SK-N-SH treated with all-trans-retinoic acid at 6 μM for 48 hours (cell line): Measurements from ENCODE around the gene KIF26A.

ENCODE experiments used
- ARNTL ChIP-seq: fragments of 450-650 bp; formaldehyde crosslinking; IDR thresholded peaks from 2 replicates; pipeline ENCODE4 v1.5.0; 2020; ENCODE audit warnings: low read depth, mild to moderate bottlenecking, moderate library complexity, borderline replicate concordance
- ZNF565 ChIP-seq: fragments of 450-650 bp; formaldehyde crosslinking; conservative IDR thresholded peaks from 2 replicates; pipeline ENCODE4 v1.5.0; 2020; ENCODE audit warnings: low read depth, mild to moderate bottlenecking, moderate library complexity
- TF ChIP-seq, protein P1 (sequence below): fragments of 250-450 bp; sonication (Bioruptor Pico); IDR thresholded peaks from 2 replicates; pipeline ENCODE4 v1.5.1; 2020; ENCODE audit warnings: low read depth, mild to moderate bottlenecking, moderate library complexity

DNA sequence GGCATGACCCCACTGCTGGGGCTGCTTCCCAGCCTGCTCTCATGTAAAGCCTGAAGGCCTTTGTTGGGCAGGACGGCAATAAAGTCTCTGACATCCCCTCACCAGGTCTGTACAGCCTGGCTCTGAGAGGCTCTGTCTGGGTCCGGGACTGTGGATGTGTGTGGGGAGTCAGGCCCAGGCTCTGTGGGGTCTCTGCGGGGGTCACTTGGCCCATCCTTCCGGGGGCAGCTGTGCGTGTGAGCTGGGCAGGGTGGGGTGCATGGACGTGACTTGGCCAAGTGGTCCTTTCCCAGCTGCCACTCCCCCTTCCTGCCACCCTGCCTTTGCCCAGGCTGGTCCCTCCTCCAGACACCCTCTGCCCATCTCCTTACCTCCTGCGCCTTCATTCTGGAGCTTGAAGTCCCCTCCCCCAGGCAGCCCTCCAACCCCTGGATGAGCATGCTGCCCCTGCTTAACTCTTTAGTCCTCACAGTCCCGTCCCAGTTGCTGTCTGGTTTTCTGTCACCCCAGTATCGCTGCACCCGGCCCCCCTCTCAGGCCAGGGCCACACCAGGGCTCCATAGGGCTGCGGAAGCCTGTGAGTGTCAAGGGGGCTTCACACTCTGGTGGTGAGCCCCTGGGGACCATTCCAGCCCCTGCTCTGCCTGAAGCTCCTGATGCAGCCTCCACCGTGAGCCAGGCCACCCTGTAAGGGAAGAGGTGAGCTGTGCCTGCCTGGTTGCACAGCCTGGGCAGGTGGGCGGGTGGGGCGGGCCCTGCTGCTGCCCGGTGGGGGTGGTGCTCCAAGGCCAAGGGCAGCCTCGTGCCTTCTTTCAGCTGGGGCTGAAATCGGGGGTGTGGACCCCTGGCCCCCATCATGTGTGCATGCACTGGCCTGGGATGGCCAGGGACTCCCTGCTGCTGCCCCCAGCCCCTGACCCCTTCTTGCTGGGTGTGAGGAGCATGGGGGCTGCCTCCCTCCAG is 25.5 kb upstream of the KIF26A start:
- TF ChIP-seq, protein P1, sequence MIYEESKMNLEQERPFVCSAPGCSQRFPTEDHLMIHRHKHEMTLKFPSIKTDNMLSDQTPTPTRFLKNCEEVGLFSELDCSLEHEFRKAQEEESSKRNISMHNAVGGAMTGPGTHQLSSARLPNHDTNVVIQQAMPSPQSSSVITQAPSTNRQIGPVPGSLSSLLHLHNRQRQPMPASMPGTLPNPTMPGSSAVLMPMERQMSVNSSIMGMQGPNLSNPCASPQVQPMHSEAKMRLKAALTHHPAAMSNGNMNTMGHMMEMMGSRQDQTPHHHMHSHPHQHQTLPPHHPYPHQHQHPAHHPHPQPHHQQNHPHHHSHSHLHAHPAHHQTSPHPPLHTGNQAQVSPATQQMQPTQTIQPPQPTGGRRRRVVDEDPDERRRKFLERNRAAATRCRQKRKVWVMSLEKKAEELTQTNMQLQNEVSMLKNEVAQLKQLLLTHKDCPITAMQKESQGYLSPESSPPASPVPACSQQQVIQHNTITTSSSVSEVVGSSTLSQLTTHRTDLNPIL (CRISPR knock-in tag), result no peak
- TF ChIP-seq ZNF565 (CRISPR knock-in tag) (no peak), ARNTL (CRISPR knock-in tag) (no peak)
